ENCODE results near the gene ZNF320.
"Not testable (repeated sequence)": the region's sequence is repeated elsewhere in the genome, so short reads cannot be mapped to it uniquely, and the experiment has no call there.

ZNF320 gene

DNA sequence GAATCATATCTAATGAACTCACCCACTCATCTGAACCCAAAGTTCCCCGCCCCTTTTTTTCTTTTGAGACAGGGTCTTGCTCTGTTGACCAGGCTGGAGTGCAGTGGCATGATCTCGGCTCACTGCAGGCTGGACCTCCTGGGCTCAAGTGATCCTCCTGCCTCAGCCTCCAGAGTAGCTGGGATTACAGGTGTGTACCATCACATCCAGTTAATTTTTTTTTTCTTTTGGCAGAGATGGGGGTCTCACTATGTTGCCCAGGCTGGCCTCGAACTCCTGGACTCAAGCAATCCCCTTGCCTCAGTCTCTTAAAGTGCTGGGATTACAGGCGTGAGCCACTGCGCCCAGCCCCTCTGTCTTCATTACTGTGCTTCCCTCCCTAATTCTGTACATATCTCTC is 43.5 kb upstream of the ZNF320 start:
- H3K4me3 ChIP-seq (ENCODE audit: low read depth in 1 of 2, low read length in 2 of 2); H3K27ac ChIP-seq (ENCODE audit: low read depth, low read length); H3K4me1 ChIP-seq (ENCODE audit: insufficient read depth, low read length); H3K9ac ChIP-seq (ENCODE audit: low read length); H3K36me3 ChIP-seq (ENCODE audit: insufficient read depth, low read length); H3K9me3 ChIP-seq (ENCODE audit: low read length); H3K27me3 ChIP-seq (ENCODE audit: control insufficient read depth in 1 of 2, insufficient read depth in 2 of 2, low read length in 2 of 2): not testable (repeated sequence)

DNA sequence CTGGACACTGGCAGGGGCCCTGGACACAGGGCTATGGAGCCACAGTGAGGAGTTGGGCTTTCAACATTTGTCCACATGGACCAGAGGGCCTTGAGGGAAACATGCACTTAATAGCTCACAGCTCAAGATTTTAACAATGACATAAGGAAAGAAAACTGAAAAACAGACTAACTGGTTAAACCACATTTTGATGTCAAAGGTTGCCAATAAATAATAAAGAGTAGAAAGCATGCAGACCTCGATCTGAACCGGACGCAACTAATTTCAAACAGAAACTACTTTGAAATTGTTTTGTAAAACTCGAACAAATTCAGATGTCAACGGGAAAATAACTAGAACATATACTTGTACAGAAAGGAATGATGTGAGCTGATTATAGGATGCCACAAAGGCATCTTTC is 41.3 kb upstream of the ZNF320 start:
- no peaks in the 10 kb centered on the region for H3K36me3 ChIP-seq (ENCODE audit: insufficient read depth, low read length)
- H3K27me3 ChIP-seq (ENCODE audit: control insufficient read depth in 1 of 2, insufficient read depth in 2 of 2, low read length in 2 of 2) = no peaks in the 10 kb centered on the region
- H3K27ac ChIP-seq (ENCODE audit: low read depth, low read length) = no peak overlapping the region
- H3K9me3 ChIP-seq (ENCODE audit: low read length) = no peaks in the 10 kb centered on the region
- peaks cover 8% of the 10 kb centered on the region for H3K4me1 ChIP-seq (ENCODE audit: insufficient read depth, low read length)
- no peak overlapping the region for H3K4me3 ChIP-seq (ENCODE audit: low read depth in 1 of 2, low read length in 2 of 2)
- no peak overlapping the region for H3K9ac ChIP-seq (ENCODE audit: low read length)

DNA sequence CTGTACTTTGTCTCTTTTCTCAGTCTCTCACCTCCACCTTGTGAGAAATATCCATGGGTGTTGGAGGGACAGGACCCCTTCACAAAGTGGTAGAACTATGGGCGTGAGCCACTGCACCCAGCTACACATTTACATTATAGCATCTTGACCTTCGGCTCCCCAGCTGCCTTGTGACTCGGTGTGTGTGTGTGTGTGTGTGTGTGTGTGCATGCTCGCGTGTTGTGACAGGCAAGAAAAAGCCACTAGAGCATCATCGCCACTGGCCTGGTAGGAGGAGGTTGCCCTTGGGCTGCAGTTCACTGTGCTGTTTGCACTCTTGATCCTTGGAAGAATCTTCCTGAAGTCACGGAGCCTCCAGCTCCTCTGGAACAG is 39.5 kb upstream of the ZNF320 start:
- Histone ChIP-seq H3K36me3 (ENCODE audit: insufficient read depth, low read length) (no peaks in the 10 kb centered on the region), H3K27ac (ENCODE audit: low read depth, low read length) (no peak overlapping the region), H3K4me3 (ENCODE audit: low read depth in 1 of 2, low read length in 2 of 2) (no peak overlapping the region), H3K9me3 (ENCODE audit: low read length) (no peaks in the 10 kb centered on the region), H3K9ac (ENCODE audit: low read length) (no peak overlapping the region), H3K27me3 (ENCODE audit: control insufficient read depth in 1 of 2, insufficient read depth in 2 of 2, low read length in 2 of 2) (no peaks in the 10 kb centered on the region), H3K4me1 (ENCODE audit: insufficient read depth, low read length) (peaks cover 6% of the 10 kb centered on the region)

DNA sequence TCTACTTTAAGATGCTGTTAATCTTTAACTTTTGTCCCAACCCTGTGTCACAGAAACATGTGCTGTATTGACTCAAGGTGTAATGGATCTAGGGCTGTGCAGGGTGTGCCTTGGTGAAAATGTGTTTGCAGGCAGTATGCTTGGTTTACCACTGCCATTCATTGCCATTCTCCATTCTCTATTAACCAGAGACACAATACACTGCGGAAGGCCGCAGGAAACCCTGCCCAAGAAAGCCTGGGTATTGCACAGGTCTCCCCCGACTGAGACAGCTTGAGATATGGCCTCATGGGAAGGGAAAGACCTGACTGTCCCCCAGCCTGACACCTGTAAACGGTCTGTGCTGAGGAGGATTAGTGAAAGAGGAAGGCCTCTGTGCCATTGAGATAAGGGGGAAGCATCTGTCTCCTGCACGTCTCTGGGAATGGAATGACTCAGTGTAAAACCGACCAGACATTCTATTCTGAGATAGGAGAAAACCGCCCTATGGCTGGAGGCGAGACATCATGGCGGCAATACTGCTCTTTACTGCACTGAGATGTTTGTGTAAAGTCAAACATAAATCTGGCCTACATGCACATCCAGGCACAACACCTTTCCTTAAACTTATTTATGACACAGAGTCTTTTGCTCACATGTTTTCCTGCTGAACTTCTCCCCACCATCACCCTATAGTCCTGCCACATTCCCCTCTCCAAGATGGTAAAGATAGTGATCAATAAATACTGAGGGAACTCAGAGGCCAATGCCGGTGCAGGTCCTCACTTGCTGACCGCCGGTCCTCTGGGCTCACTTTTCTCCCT is 38.9 kb upstream of the ZNF320 start:
- Histone ChIP-seq H3K4me1 (ENCODE audit: insufficient read depth, low read length) (no peaks in the 10 kb centered on the region), H3K4me3 (ENCODE audit: low read depth in 1 of 2, low read length in 2 of 2) (no peak overlapping the region), H3K27ac (ENCODE audit: low read depth, low read length) (no peak overlapping the region), H3K27me3 (ENCODE audit: control insufficient read depth in 1 of 2, insufficient read depth in 2 of 2, low read length in 2 of 2) (no peaks in the 10 kb centered on the region), H3K36me3 (ENCODE audit: insufficient read depth, low read length) (no peaks in the 10 kb centered on the region), H3K9me3 (ENCODE audit: low read length) (no peaks in the 10 kb centered on the region), H3K9ac (ENCODE audit: low read length) (no peak overlapping the region)

DNA sequence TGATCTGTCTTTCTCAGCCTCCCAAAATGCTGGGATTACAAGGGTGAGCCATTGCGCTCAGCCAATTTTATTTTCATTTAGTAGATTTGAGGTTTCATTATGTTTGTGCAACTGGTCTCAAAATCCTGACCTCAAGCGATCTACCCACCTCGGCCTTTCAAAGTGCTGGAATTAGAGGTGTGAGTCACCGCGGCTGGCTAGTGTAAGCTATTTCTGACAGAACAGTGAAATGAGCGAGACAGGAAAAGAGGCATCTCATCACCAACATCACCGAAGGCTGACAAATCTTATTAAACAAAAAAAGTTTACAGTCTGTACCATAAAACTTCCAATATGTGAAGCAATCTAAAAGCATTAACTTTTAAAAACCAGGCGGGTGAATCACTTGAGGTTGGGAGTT is 38.0 kb upstream of the ZNF320 start:
- Histone ChIP-seq H3K27ac (ENCODE audit: low read depth, low read length) (no peak overlapping the region), H3K36me3 (ENCODE audit: insufficient read depth, low read length) (no peaks in the 10 kb centered on the region), H3K4me1 (ENCODE audit: insufficient read depth, low read length) (no peaks in the 10 kb centered on the region), H3K9me3 (ENCODE audit: low read length) (no peaks in the 10 kb centered on the region), H3K9ac (ENCODE audit: low read length) (no peak overlapping the region), H3K27me3 (ENCODE audit: control insufficient read depth in 1 of 2, insufficient read depth in 2 of 2, low read length in 2 of 2) (no peaks in the 10 kb centered on the region), H3K4me3 (ENCODE audit: low read depth in 1 of 2, low read length in 2 of 2) (no peak overlapping the region)

DNA sequence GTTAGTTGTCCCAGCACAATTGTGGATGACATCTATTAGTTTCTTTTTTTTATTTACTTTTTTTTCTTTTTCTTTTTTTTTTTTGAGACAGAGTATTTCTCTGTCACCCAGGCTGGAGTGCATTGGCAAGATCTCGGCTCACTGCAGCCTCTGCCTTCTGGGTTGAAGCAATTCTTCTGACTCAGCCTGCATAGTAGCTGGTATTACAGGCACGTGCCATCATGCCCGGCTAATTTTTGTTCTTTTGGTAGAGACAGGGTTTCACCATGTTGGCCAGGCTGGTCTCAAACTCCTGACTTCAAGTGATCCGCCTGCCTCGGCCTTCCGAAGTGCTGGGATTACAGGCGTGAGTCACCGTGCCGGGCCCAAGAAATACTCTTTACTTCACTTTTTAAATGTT is 27.2 kb upstream of the ZNF320 start:
- not testable (repeated sequence) for H3K27ac ChIP-seq (ENCODE audit: low read depth, low read length)

DNA sequence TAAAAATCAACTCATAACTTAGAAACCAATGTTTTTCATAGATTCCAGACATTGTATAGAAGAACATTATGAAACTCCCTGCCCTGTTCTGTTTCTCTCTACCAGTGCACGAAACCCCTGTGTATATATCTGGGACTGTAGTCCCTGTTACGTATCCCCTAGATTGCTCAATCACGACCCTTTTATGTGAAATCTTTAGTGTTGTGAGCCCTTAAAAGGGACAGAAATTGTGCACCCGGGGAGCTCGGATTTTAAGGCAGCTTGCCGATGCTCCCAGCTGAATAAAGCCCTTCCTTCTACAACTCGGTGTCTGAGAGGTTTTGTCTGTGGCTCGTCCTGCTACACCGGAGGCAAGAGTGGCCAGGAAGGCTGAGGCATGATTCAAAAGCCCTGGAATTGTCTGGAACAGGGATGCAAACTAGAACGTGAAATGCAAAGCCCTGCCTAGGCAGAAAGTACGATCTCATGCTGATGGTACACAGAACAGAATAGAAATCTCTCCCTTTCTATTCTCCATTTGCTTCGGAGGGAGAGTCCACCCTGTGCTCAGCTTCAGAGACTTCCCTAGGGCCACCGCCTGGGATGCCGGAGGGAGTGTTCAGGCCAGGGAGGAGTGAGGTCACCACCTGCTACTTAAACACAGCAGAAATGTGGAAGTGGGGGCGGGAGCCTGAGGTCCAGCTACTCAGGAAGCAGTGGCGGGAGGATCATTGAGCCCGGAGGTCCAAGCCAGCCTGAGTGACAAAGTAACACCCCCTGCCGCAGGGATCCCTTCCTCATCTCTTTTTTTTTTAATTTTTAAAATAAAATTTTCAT is 26.6 kb upstream of the ZNF320 start:
- Histone ChIP-seq H3K9ac (ENCODE audit: low read length) (no peak overlapping the region), H3K27ac (ENCODE audit: low read depth, low read length) (peak overlapping the region; percentile 52), H3K4me1 (ENCODE audit: insufficient read depth, low read length) (peaks cover 10% of the 10 kb centered on the region), H3K36me3 (ENCODE audit: insufficient read depth, low read length) (no peaks in the 10 kb centered on the region), H3K4me3 (ENCODE audit: low read depth in 1 of 2, low read length in 2 of 2) (peak overlapping the region in 1 of 2 donors; percentile 99), H3K9me3 (ENCODE audit: low read length) (no peaks in the 10 kb centered on the region), H3K27me3 (ENCODE audit: control insufficient read depth in 1 of 2, insufficient read depth in 2 of 2, low read length in 2 of 2) (no peaks in the 10 kb centered on the region)

More for the DNA sequence above, 27.2 kb upstream of the ZNF320 start:
- peaks cover 10% of the 10 kb centered on the region for H3K4me1 ChIP-seq (ENCODE audit: insufficient read depth, low read length)
- not testable (repeated sequence) for H3K4me3 ChIP-seq (ENCODE audit: low read depth in 1 of 2, low read length in 2 of 2); H3K36me3 ChIP-seq (ENCODE audit: insufficient read depth, low read length); H3K9me3 ChIP-seq (ENCODE audit: low read length); H3K27me3 ChIP-seq (ENCODE audit: control insufficient read depth in 1 of 2, insufficient read depth in 2 of 2, low read length in 2 of 2); H3K9ac ChIP-seq (ENCODE audit: low read length)

DNA sequence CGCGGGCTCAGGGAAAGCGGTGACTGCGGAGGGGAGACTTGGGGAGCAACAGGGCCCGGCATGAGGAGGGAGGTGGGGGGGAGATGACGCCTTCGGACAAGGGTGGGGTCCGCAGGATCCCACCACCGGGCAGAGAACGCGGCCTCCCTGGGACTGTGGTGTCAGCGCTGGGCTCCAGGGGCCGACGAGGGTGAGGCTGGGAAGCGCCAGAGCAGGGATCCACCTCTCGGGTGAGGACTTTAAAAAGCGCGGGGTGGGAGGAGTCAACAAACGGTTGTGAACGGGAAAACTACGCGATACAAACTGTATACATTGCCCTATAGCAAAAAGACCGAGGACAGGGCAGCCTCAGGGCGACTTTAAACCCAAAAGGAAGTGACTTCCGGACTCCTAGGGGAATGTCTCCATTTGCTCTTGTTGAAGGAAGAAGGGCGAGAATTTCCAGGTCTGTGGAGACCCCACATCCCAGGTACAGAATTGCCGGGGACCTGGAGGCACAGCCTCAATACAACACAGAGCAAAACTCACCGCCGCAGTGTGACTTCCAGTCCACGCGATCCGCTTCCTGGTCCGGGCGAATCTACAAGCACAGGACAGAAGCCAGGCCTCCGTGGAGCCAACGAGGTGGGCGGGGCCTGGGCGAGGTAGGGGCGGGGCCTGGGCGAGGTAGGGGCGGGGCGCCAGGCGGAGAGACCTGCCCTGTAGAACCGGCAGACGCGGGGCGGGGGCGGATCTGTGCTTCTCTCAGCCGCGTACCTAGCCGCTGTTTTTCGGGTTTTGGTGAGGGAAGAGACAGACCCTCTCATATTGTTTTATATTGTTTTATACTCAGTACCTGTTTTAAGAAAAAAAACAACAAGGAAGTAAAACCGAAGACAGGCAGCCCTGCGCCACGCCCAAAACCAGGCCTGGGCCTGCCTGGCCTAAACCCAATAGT is 25.7 kb upstream of the ZNF320 start, which contains the start of gene ZNF888:
ZNF888 (minus strand) TSS at position 588 of the 937 bp plus-strand sequence. CDS start 5,555 bp downstream, outside the sequence.
- no peaks in the 10 kb centered on the region for H3K27me3 ChIP-seq (ENCODE audit: control insufficient read depth in 1 of 2, insufficient read depth in 2 of 2, low read length in 2 of 2)

DNA sequence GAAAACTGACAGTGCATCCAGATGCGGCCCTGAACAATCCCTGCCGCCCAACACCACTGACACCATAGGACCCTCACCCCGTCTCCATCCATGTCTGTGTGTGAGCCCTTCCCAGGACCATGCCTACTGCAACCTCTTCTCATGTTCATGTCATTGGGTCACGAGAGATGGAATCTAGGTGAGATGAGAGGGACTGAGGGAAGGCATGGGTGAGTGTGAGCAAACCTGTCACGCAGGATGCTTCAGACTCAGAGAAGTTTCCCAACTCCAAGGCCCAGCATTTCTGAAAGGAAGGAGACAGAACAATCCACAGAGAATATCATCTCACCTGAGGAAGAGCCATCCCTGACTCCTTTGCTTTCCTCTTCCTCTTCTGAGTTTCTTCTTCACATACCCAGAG is 20.1 kb upstream of the ZNF320 start:
- no peak overlapping the region for H3K27ac ChIP-seq (ENCODE audit: low read depth, low read length)
- no peaks in the 10 kb centered on the region for H3K36me3 ChIP-seq (ENCODE audit: insufficient read depth, low read length)
- H3K9ac ChIP-seq (ENCODE audit: low read length) = no peak overlapping the region
- peaks cover 3% of the 10 kb centered on the region for H3K4me1 ChIP-seq (ENCODE audit: insufficient read depth, low read length)
- no peaks in the 10 kb centered on the region for H3K27me3 ChIP-seq (ENCODE audit: control insufficient read depth in 1 of 2, insufficient read depth in 2 of 2, low read length in 2 of 2)
- no peak overlapping the region for H3K4me3 ChIP-seq (ENCODE audit: low read depth in 1 of 2, low read length in 2 of 2)
- H3K9me3 ChIP-seq (ENCODE audit: low read length) = no peaks in the 10 kb centered on the region

More for the DNA sequence above, 25.7 kb upstream of the ZNF320 start, which contains the start of gene ZNF888:
- peaks cover 10% of the 10 kb centered on the region for H3K4me1 ChIP-seq (ENCODE audit: insufficient read depth, low read length)
- peak within 1 kb of the TSS; percentile 71 for H3K27ac ChIP-seq (ENCODE audit: low read depth, low read length)
- H3K9me3 ChIP-seq (ENCODE audit: low read length) = no peaks in the 10 kb centered on the region
- H3K4me3 ChIP-seq (ENCODE audit: low read depth in 1 of 2, low read length in 2 of 2) = peak within 1 kb of the TSS; percentile 53 to 99
- no peaks in the 10 kb centered on the region for H3K36me3 ChIP-seq (ENCODE audit: insufficient read depth, low read length)
- peak within 1 kb of the TSS; percentile 84 for H3K9ac ChIP-seq (ENCODE audit: low read length)

DNA sequence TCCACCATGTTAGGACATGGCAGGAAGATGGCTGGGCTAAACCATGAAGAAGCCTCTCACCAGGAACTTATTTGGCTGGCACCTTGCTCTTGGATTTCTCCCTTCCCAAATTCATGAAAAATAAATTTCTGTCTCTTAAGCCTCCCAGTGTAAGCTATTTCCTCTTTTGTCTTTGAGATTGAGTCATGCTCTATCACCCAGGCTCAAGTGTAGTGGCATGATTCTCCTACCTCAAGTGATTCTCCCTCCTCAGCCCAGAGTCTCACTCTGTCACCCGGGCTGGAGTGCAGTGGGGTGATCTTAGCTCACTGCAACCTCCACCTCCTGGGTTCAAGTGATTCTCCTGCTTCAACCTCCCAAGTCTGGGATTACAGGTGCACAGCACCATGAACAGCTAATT is 13.2 kb upstream of the ZNF320 start:
- H3K27me3 ChIP-seq (ENCODE audit: control insufficient read depth in 1 of 2, insufficient read depth in 2 of 2, low read length in 2 of 2) = no peaks in the 10 kb centered on the region
- no peak overlapping the region for H3K4me3 ChIP-seq (ENCODE audit: low read depth in 1 of 2, low read length in 2 of 2)
- no peaks in the 10 kb centered on the region for H3K9me3 ChIP-seq (ENCODE audit: low read length)
- H3K36me3 ChIP-seq (ENCODE audit: insufficient read depth, low read length) = no peaks in the 10 kb centered on the region
- no peaks in the 10 kb centered on the region for H3K4me1 ChIP-seq (ENCODE audit: insufficient read depth, low read length)
- H3K9ac ChIP-seq (ENCODE audit: low read length) = no peak overlapping the region
- H3K27ac ChIP-seq (ENCODE audit: low read depth, low read length) = no peak overlapping the region
